H1 (cell line): ENCODE results near the gene BCAS3. TPM values are rescaled to one million over a fixed set of nuclear protein-coding genes. Genes with fewer than 3 reads are reported as not detected.

Experiments used
- CTCF ChIA-PET: fragments of 300-600 bp; sonication (Branson Sonifier 250); formaldehyde crosslinking; loops from one replicate; lab custom pipeline; 2021; ENCODE audit not compliant: partially characterized antibody; lab: Charles Lee
- POLR2A ChIA-PET: fragments of 300-600 bp; sonication (Branson Sonifier 250); formaldehyde crosslinking; loops from one replicate; lab custom pipeline; 2021; ENCODE audit warnings: inconsistent platforms; ENCODE audit not compliant: partially characterized antibody; lab: Charles Lee
- DNase-seq, 2 experiments: peaks; one replicate each; pipeline versions ENCODE4 v3.0.0 to v3.0.0-alpha.2; 2010 to 2022; ENCODE audit warnings: low spot score in 2 of 2, low read depth in 1 of 2, mixed read lengths in 1 of 2
- FAIRE-seq: peaks from 2 replicates; lab custom pipeline; 2011; peaks lifted over from hg19 to GRCh38; lab: Jason Lieb, UNC
- H2AFZ ChIP-seq: 2 replicates; pipeline ENCODE4 v1.8.1; 2012; ENCODE audit warnings: low read length, inconsistent platforms
- H2AK5ac ChIP-seq: 2 replicates; pipeline ENCODE4 v1.6.1; 2013; ENCODE audit warnings: low read depth, low read length
- H2BK120ac ChIP-seq: replicated peaks from 2 replicates; pipeline ENCODE3; 2013; ENCODE audit warnings: low read depth, low read length, inconsistent platforms
- H2BK12ac ChIP-seq: 2 replicates; pipeline ENCODE4 v1.6.1; 2013; ENCODE audit warnings: low read depth, low read length
- H2BK15ac ChIP-seq: 2 replicates; pipeline ENCODE4 v1.6.1; 2013; ENCODE audit warnings: low read length
- H2BK20ac ChIP-seq: 2 replicates; pipeline ENCODE4 v1.6.1; 2013; ENCODE audit warnings: low read length
- H2BK5ac ChIP-seq: 2 replicates; pipeline ENCODE4 v1.6.1; 2013; ENCODE audit warnings: low read depth, low read length
- H3K14ac ChIP-seq: 2 replicates; pipeline ENCODE4 v1.6.1; 2013; ENCODE audit warnings: inconsistent platforms; ENCODE audit not compliant: insufficient read length
- H3K18ac ChIP-seq: 2 replicates; pipeline ENCODE4 v1.6.1; 2013; ENCODE audit warnings: low read length; ENCODE audit errors: extremely low read depth
- H3K23ac ChIP-seq: 2 replicates; pipeline ENCODE4 v1.6.1; 2013; ENCODE audit warnings: inconsistent platforms; ENCODE audit not compliant: insufficient read length
- H3K23me2 ChIP-seq: 2 replicates; pipeline ENCODE4 v1.6.1; 2013; ENCODE audit warnings: low read depth, low read length
- H3K27ac ChIP-seq: 2 replicates; pipeline ENCODE4 v1.6.1; 2011; ENCODE audit warnings: low read depth, low read length, inconsistent platforms
- H3K27me3 ChIP-seq, 4 experiments: replicated peaks in 1 of 4; 1 replicate in 1 of 4; 2 replicates in 3 of 4; pipeline versions ENCODE4 v1.6.1 to v1.8.1; 2011 to 2013; ENCODE audit warnings: low read length in 3 of 4, mild to moderate bottlenecking in 3 of 4, inconsistent platforms in 2 of 4, mixed read lengths in 2 of 4, moderate library complexity in 1 of 4; ENCODE audit not compliant: control insufficient read depth in 3 of 4, insufficient read depth in 3 of 4; ENCODE audit errors: extremely low read depth in 1 of 4
- H3K36me3 ChIP-seq, 4 experiments: 2 replicates each; pipeline versions ENCODE4 v1.6.1 to v1.8.1; 2011 to 2013; ENCODE audit warnings: mild to moderate bottlenecking in 4 of 4, low read length in 3 of 4, moderate library complexity in 2 of 4, control low read depth in 1 of 4, inconsistent platforms in 1 of 4; ENCODE audit not compliant: insufficient read depth in 4 of 4, control insufficient read depth in 2 of 4
- H3K4ac ChIP-seq: replicated peaks from 2 replicates; pipeline ENCODE3; 2013; ENCODE audit warnings: low read length, low read depth, mixed read lengths, inconsistent platforms; ENCODE audit not compliant: insufficient read length
- H3K4me1 ChIP-seq, 4 experiments: replicated peaks in 1 of 4; 1 replicate in 1 of 4; 2 replicates in 3 of 4; pipeline versions ENCODE4 v1.6.1 to v1.8.1; 2011 to 2013; ENCODE audit warnings: low read length in 3 of 4, inconsistent platforms in 2 of 4, mixed read lengths in 1 of 4; ENCODE audit not compliant: insufficient read depth in 4 of 4, control insufficient read depth in 3 of 4
- H3K4me2 ChIP-seq, 2 experiments: 2 replicates each; pipeline versions ENCODE4 v1.6.1 to v1.8.1; 2011 to 2013; ENCODE audit warnings: low read depth in 2 of 2, low read length in 2 of 2, control low read depth in 1 of 2, inconsistent platforms in 1 of 2, mild to moderate bottlenecking in 1 of 2; ENCODE audit not compliant: insufficient read depth in 1 of 2
- H3K4me3 ChIP-seq, 4 experiments: fragments of 200-600, 300-600 bp in 1 of 4; sonication (generic), shearing (Covaris generic), sonication (Bioruptor Twin) in 1 of 4; 2 replicates each; pipeline versions ENCODE4 v1.5.1 to v1.8.1; 2011 to 2016; ENCODE audit warnings: low read length in 4 of 4, low read depth in 3 of 4, control low read depth in 2 of 4, inconsistent platforms in 2 of 4, mild to moderate bottlenecking in 2 of 4, mixed read lengths in 1 of 4, moderate library complexity in 1 of 4; ENCODE audit not compliant: insufficient read depth in 2 of 4; ENCODE audit errors: extremely low read depth in 1 of 4
- H3K56ac ChIP-seq: replicated peaks from 2 replicates; pipeline ENCODE3; 2013; ENCODE audit warnings: low read depth, mild to moderate bottlenecking, mixed read lengths, low read length, inconsistent platforms; ENCODE audit not compliant: insufficient read length
- H3K79me1 ChIP-seq: 2 replicates; pipeline ENCODE4 v1.6.1; 2013; ENCODE audit warnings: low read depth, low read length, control low read depth
- H3K79me2 ChIP-seq, 2 experiments: 2 replicates each; pipeline versions ENCODE4 v1.6.1 to v1.8.1; 2012 to 2013; ENCODE audit warnings: low read length in 2 of 2, mild to moderate bottlenecking in 2 of 2, inconsistent platforms in 1 of 2; ENCODE audit not compliant: insufficient read depth in 2 of 2, control insufficient read depth in 1 of 2
- H3K9ac ChIP-seq, 4 experiments: replicated peaks in 1 of 4; 1 replicate in 1 of 4; 2 replicates in 3 of 4; pipeline versions ENCODE4 v1.6.1 to v1.8.1; 2011 to 2013; ENCODE audit warnings: low read depth in 3 of 4, low read length in 3 of 4, control low read depth in 2 of 4, mild to moderate bottlenecking in 2 of 4, moderate library complexity in 2 of 4, inconsistent platforms in 1 of 4; ENCODE audit errors: extremely low read depth in 1 of 4
- H3K9me3 ChIP-seq, 2 experiments: 2 replicates each; pipeline versions ENCODE4 v1.6.1 to v1.8.1; 2012 to 2013; ENCODE audit warnings: mild to moderate bottlenecking in 2 of 2, moderate library complexity in 2 of 2, control low read depth in 1 of 2, inconsistent platforms in 1 of 2, low read depth in 1 of 2, low read length in 1 of 2, mixed read lengths in 1 of 2; ENCODE audit not compliant: insufficient read depth in 2 of 2
- H4K20me1 ChIP-seq, 2 experiments: replicated peaks in 1 of 2; 2 replicates each; pipeline versions ENCODE3 to v1.8.1; 2011 to 2013; ENCODE audit warnings: inconsistent platforms in 2 of 2, low read length in 2 of 2, mild to moderate bottlenecking in 1 of 2; ENCODE audit not compliant: insufficient read depth in 2 of 2, control insufficient read depth in 1 of 2
- H4K5ac ChIP-seq: 2 replicates; pipeline ENCODE4 v1.6.1; 2013; ENCODE audit warnings: low read length, low read depth, mixed read lengths, inconsistent platforms; ENCODE audit not compliant: insufficient read length
- H4K8ac ChIP-seq: 2 replicates; pipeline ENCODE4 v1.8.0; 2013; ENCODE audit warnings: mild to moderate bottlenecking, moderate library complexity, low read length, inconsistent platforms; ENCODE audit not compliant: insufficient read depth; ENCODE audit errors: extremely low read depth
- H4K91ac ChIP-seq: replicated peaks from 2 replicates; pipeline ENCODE3; 2013; ENCODE audit warnings: low read length, mixed read lengths, inconsistent platforms; ENCODE audit not compliant: insufficient read length
- SIN3A ChIP-seq, 2 experiments: IDR thresholded peaks in 1 of 2; conservative IDR thresholded peaks in 1 of 2; 2 replicates each; pipeline ENCODE4 v1.6.1; 2011 to 2012; ENCODE audit warnings: low read length in 2 of 2, improper control_type of control experiment in 1 of 2, low read depth in 1 of 2, mild to moderate bottlenecking in 1 of 2
- TEAD4 ChIP-seq: IDR thresholded peaks from 2 replicates; pipeline ENCODE4 v1.6.1; 2012; ENCODE audit warnings: low read depth, low read length, inconsistent platforms, mixed read lengths
- WGBS, 2 experiments: shearing (Covaris generic) in 1 of 2; methylation state at CpG; one replicate each; pipeline versions ENCODE4 v1.1.6 to v1.1.7; 2013 to 2015; ENCODE audit warnings: low lambda C conversion rate in 2 of 2, mixed read lengths in 2 of 2, inconsistent platforms in 1 of 2, low coverage in 1 of 2, missing lambda C conversion rate in 1 of 2; ENCODE audit not compliant: insufficient replicate concordance in 2 of 2, insufficient coverage in 1 of 2, insufficient read length in 1 of 2; ENCODE audit errors: extremely low coverage in 1 of 2, missing lambda C conversion rate in 1 of 2; 5-methylcytosine and 5-hydroxymethylcytosine counted together
- polyA plus RNA-seq, 7 experiments: library from polyadenylated mRNA; depleted of rRNA in 3 of 7; stranded (reverse) in 5 of 7; unstranded in 2 of 7; fragments of >200 nt in 5 of 7; fragments of 200-250 nt in 2 of 7; gene quantifications; 1 replicate in 5 of 7; 2 replicates in 1 of 7; 4 replicates in 1 of 7; pipeline versions ENCODE4 v1.2.1 to v1.2.3, GENCODE V29; 2011 to 2013; ENCODE audit warnings: missing spikeins in 2 of 7, mixed read lengths in 2 of 7
- total RNA-seq: library from RNA; stranded (reverse); fragmentation: NEBNext Ultra II Directional; extraction: Animal tissue kit (Norgen Biotek cat#: 25700); gene quantifications from 2 replicates; pipeline ENCODE4 v1.2.1, GENCODE V29; 2021

Gene BCAS3
- total and polyA plus RNA-seq, 2 of the 8 experiments (the other 6 are each of a cell fraction or from before 2014, with no cell fraction given): 9.9 to 13.3 TPM

DNA sequence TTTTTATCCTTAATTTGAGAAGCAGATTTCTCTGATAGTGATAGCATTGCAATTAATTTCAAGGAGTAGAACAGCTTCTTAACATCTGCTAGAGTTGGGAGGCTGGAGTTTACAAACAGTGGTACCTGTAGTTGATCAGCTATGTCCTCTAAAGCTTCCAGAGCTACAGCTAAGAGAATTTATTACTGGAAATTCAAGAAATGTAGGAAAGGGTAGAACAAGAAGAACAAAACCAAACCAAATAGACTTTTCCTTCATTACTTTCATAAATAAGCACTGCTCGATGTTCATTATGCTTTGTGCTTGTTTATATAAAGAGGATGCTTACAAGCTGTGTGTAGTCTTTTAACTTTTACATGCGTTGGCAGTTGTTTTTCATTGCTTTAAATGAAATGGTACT, 388.4 kb downstream of the BCAS3 start:
- Histone ChIP-seq H2AFZ (no peak overlapping the region), H3K18ac (no peak overlapping the region), H2BK5ac (no peak overlapping the region), H3K4me1 (no peaks in the 10 kb centered on the region), H3K14ac (no peak overlapping the region), H4K8ac (no peak overlapping the region), H3K27ac (no peak overlapping the region), H2BK12ac (no peak overlapping the region), H3K79me1 (no peaks in the 10 kb centered on the region), H2AK5ac (no peak overlapping the region), H3K56ac (no peak overlapping the region), H3K4me3 (no peak overlapping the region), H3K27me3 (no peaks in the 10 kb centered on the region), H3K4ac (no peak overlapping the region), H3K23ac (no peak overlapping the region), H3K4me2 (no peak overlapping the region), H2BK15ac (no peak overlapping the region), H4K91ac (no peak overlapping the region), H3K9me3 (no peaks in the 10 kb centered on the region), H3K36me3 (no peaks in the 10 kb centered on the region), H2BK20ac (no peak overlapping the region), H4K5ac (no peak overlapping the region), H3K79me2 (no peaks in the 10 kb centered on the region), H2BK120ac (no peak overlapping the region), H3K9ac (no peak overlapping the region), H4K20me1 (no peaks in the 10 kb centered on the region), H3K23me2 (no peaks in the 10 kb centered on the region)
- DNase-seq: no peak
- CTCF ChIA-PET: no interaction called here
- POLR2A ChIA-PET: no interaction called here
- 80% methylated on average over 2 of the region's 2 CpGs; no CpG with 5 or more reads in 1 of the 2 experiments for WGBS, 2 experiments
- no peak for FAIRE-seq
- TF ChIP-seq SIN3A (conservative IDR thresholded peaks at IDR 0.05 in 1 of 2, IDR thresholded peaks at IDR 0.05 in 1 of 2; ENCODE audit: low read depth in 1 of 2, low read length in 2 of 2) (no peak), TEAD4 (no peak)
